DND-41 (cell line): Measurements from ENCODE around the gene GOLGA3.
"Not testable (repeated sequence)": the region's sequence is repeated elsewhere in the genome, so short reads cannot be mapped to it uniquely, and the experiment has no call there.

ENCODE experiments used
- ATAC-seq: fragments of 200-7000 bp; cut with Tn5 transposase; 3 replicates; pipeline ENCODE4 v1.9.1; 2021; ENCODE audit warnings: low read depth; ENCODE audit not compliant: insufficient read depth
- DNase-seq: peaks from one replicate; pipeline ENCODE4 v3.0.0-alpha.2; 2020
- H2AFZ ChIP-seq: 2 replicates; pipeline ENCODE4 v1.6.0; 2012; ENCODE audit warnings: low read depth, low read length
- H3K27ac ChIP-seq: 2 replicates; pipeline ENCODE4 v1.5.1; 2012; ENCODE audit warnings: low read length, inconsistent platforms
- H3K27me3 ChIP-seq: fragments of 200-600 bp; sonication (generic); 2 replicates; pipeline ENCODE4 v1.6.0; 2012; ENCODE audit warnings: low read length, mild to moderate bottlenecking, inconsistent platforms; ENCODE audit not compliant: insufficient read depth, poor library complexity
- H3K36me3 ChIP-seq: 2 replicates; pipeline ENCODE4 v1.5.1; 2012; ENCODE audit warnings: low read length, inconsistent platforms; ENCODE audit not compliant: insufficient read depth
- H3K4me1 ChIP-seq: 2 replicates; pipeline ENCODE4 v1.5.1; 2012; ENCODE audit warnings: mild to moderate bottlenecking, low read length; ENCODE audit not compliant: insufficient read depth
- H3K4me2 ChIP-seq: 2 replicates; pipeline ENCODE4 v1.6.0; 2012; ENCODE audit warnings: mild to moderate bottlenecking, moderate library complexity, low read length, inconsistent platforms; ENCODE audit not compliant: insufficient read depth
- H3K4me3 ChIP-seq, 2 experiments: fragments of 200-600 bp in 1 of 2; shearing (Covaris generic) in 1 of 2; 2 replicates each; pipeline ENCODE4 v1.5.1; 2012 to 2016; ENCODE audit warnings: inconsistent platforms in 2 of 2, low read length in 2 of 2, mild to moderate bottlenecking in 2 of 2, low read depth in 1 of 2, moderate library complexity in 1 of 2
- H3K79me2 ChIP-seq: 2 replicates; pipeline ENCODE4 v1.6.0; 2012; ENCODE audit warnings: low read length, inconsistent platforms; ENCODE audit not compliant: insufficient read depth
- H3K9ac ChIP-seq: 2 replicates; pipeline ENCODE4 v1.6.0; 2012; ENCODE audit warnings: low read depth, mild to moderate bottlenecking, inconsistent platforms, low read length, moderate library complexity
- H3K9me3 ChIP-seq: 2 replicates; pipeline ENCODE4 v1.5.1; 2012; ENCODE audit warnings: low read length, moderate library complexity, mild to moderate bottlenecking, inconsistent platforms; ENCODE audit not compliant: insufficient read depth, severe bottlenecking
- H4K20me1 ChIP-seq: 2 replicates; pipeline ENCODE4 v1.6.0; 2012; ENCODE audit warnings: low read length; ENCODE audit not compliant: insufficient read depth
- EZH2 ChIP-seq: IDR thresholded peaks from 3 replicates; pipeline ENCODE4 v1.6.1; 2012; ENCODE audit warnings: borderline replicate concordance, low read depth, mild to moderate bottlenecking, moderate library complexity, low read length, inconsistent platforms; ENCODE audit not compliant: severe bottlenecking
- TF ChIP-seq, protein P1 (sequence below): IDR thresholded peaks from 2 replicates; pipeline ENCODE4 v1.5.1; 2012; ENCODE audit warnings: borderline replicate concordance, low read length, moderate library complexity, mild to moderate bottlenecking; ENCODE audit not compliant: poor library complexity, severe bottlenecking; ENCODE audit errors: extremely low read depth

Gene GOLGA3

DNA sequence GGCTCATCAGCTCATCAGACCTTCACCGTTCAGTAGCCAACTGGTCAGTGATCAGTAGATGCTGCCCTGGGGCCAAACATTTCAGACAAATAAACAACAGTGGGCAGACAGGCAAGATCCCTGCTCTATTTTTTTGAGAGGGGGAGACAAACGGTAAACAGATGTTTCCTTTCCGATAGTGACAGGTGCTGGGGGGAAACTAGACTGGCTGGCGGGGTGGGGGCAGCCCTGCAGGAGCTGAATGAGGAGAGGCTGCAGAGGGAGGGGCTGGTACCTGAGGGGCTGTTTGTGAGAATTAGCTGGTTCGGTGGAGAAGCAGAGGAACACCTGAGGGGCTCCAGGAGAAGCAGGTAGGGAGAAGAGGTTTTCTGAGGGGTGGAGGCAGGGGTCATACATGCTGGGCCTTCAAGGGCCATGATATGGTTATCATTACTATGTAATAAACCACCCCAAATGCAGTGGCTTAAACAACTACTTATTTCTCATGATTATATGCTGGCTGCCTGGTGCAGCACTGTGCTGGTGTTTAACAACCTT lies 8.2 kb upstream of the GOLGA3 start:
- Histone ChIP-seq H3K9ac (no peak overlapping the region), H3K4me1 (no peaks in the 10 kb centered on the region), H4K20me1 (no peaks in the 10 kb centered on the region), H3K79me2 (no peaks in the 10 kb centered on the region), H3K27ac (no peak overlapping the region), H2AFZ (no peak overlapping the region), H3K9me3 (no peaks in the 10 kb centered on the region), H3K4me3 (no peak overlapping the region), H3K4me2 (no peak overlapping the region), H3K27me3 (no peaks in the 10 kb centered on the region), H3K36me3 (peaks cover 10% of the 10 kb centered on the region)
- ATAC-seq (no peak), DNase-seq (no peak)
- TF ChIP-seq EZH2 = no peak
- TF ChIP-seq, protein P1, sequence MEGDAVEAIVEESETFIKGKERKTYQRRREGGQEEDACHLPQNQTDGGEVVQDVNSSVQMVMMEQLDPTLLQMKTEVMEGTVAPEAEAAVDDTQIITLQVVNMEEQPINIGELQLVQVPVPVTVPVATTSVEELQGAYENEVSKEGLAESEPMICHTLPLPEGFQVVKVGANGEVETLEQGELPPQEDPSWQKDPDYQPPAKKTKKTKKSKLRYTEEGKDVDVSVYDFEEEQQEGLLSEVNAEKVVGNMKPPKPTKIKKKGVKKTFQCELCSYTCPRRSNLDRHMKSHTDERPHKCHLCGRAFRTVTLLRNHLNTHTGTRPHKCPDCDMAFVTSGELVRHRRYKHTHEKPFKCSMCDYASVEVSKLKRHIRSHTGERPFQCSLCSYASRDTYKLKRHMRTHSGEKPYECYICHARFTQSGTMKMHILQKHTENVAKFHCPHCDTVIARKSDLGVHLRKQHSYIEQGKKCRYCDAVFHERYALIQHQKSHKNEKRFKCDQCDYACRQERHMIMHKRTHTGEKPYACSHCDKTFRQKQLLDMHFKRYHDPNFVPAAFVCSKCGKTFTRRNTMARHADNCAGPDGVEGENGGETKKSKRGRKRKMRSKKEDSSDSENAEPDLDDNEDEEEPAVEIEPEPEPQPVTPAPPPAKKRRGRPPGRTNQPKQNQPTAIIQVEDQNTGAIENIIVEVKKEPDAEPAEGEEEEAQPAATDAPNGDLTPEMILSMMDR = no peak

DNA sequence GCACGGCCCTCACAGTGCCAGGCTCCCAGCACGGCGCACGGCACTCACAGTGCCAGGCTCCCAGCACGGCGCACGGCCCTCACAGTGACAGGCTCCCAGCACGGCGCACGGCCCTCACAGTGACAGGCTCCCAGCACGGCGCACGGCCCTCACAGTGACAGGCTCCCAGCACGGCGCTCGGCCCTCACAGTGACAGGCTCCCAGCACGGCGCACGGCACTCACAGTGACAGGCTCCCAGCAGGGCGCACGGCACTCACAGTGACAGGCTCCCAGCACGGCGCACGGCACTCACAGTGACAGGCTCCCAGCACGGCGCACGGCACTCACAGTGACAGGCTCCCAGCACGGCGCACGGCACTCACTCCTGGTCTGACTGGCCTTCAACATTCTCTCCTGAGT lies 7.6 kb upstream of the GOLGA3 start:
- H3K4me2 ChIP-seq = peak overlapping the region; percentile 35; the same call in 1 of the 2 replicates
- ATAC-seq, H3K27me3 ChIP-seq, H3K4me1 ChIP-seq, DNase-seq, H3K4me3 ChIP-seq, H4K20me1 ChIP-seq, H2AFZ ChIP-seq, H3K79me2 ChIP-seq, H3K9ac ChIP-seq, H3K27ac ChIP-seq, H3K9me3 ChIP-seq: not testable (repeated sequence)
- peaks cover 10% of the 10 kb centered on the region for H3K36me3 ChIP-seq

DNA sequence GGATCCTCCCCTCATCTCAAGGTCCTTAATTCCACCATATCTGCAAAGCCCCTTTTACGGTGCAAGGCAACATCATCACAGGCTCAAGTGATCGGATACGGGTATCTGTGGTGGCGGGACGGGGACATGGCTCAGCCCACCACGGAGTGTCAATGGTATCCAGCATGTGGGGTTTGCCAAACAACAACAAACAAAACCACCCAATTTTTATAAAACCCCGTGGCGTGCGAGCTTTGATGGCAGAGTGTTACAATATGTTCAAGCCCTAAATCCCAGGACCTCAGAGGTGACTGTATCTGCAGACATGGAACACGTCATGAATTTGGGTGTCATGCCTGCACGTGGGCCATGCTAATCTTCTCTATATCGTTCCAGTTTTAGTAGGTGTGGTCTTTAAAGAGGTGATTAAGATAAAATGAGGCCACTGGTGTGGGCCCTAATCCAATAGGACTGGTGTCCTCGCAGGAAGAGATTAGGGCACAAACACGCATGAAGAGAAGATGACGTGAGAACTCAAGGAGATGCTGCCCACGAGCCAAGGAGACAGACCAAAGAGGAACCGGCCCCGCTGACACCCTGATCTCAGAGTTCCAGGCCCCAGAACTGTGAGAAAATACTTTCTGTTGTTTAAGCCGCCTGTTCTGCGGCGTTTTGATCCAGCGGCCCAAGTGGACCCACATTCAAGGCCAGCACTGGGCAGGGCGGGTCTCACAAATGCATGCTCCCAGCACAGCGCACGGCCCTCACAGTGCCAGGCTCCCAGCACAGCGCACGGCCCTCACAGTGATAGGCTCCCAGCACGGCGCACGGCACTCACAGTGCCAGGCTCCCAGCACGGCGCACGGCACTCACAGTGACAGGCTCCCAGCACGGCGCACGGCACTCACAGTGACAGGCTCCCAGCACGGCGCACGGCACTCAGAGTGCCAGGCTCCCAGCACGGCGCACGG lies 6.7 kb upstream of the GOLGA3 start:
- no peaks in the 10 kb centered on the region for H3K79me2 ChIP-seq
- ATAC-seq = no peak
- H3K27me3 ChIP-seq = no peaks in the 10 kb centered on the region
- no peaks in the 10 kb centered on the region for H4K20me1 ChIP-seq
- H3K9me3 ChIP-seq = no peaks in the 10 kb centered on the region
- H2AFZ ChIP-seq = no peak overlapping the region
- TF ChIP-seq, protein P1 = no peak
- no peak for TF ChIP-seq EZH2
- no peaks in the 10 kb centered on the region for H3K4me1 ChIP-seq
- H3K4me3 ChIP-seq = no peak overlapping the region
- H3K36me3 ChIP-seq = peaks cover 8% of the 10 kb centered on the region; the same call in 1 of the 2 replicates
- H3K9ac ChIP-seq = no peak overlapping the region
- DNase-seq = no peak
- H3K4me2 ChIP-seq = no peak overlapping the region
- no peak overlapping the region for H3K27ac ChIP-seq

DNA sequence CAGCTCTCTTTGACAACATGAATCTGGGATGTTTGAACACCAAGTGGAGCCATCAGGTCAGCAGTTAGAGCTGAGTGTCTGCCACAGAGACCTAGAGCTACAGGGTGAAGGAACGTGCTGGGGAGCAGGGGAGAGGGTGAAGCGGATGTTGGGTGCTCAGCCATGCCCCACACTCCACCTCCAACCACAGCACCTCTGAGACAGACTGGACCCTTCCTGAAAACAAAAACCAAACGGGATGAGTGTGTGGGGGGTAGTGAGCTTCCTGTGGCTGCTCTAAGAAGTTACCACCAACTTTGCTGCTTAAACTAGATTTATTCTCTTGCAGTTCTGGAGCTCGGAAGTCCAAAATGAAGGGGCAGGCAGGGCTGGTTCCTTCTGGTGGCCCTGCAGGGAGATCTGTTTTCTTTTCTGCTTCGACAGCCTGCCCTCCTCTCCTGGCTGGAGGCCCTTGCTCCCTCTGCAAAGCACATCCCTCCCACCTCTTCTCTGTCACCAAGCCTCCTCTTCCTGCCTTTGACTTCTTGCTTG lies 5.6 kb upstream of the GOLGA3 start:
- Histone ChIP-seq H3K4me1 (peaks cover 5% of the 10 kb centered on the region), H3K36me3 (peaks cover 3% of the 10 kb centered on the region), H3K27me3 (no peaks in the 10 kb centered on the region), H3K4me2 (no peak overlapping the region), H3K4me3 (no peak overlapping the region), H3K9ac (no peak overlapping the region), H2AFZ (no peak overlapping the region), H3K27ac (no peak overlapping the region), H3K79me2 (no peaks in the 10 kb centered on the region), H3K9me3 (peaks cover 4% of the 10 kb centered on the region), H4K20me1 (no peaks in the 10 kb centered on the region)
- TF ChIP-seq EZH2 = no peak
- TF ChIP-seq, protein P1 = no peak
- DNase-seq (no peak), ATAC-seq (no peak)
